ENCODE data around the gene FIGLA. TPM values are rescaled to one million over a fixed set of nuclear protein-coding genes. Genes with fewer than 3 reads are reported as not detected.
"Not testable (repeated sequence)": the region's sequence is repeated elsewhere in the genome, so short reads cannot be mapped to it uniquely, and the experiment has no call there.

FIGLA gene
- polyA plus RNA-seq, 4 donors, result not detected

- not testable (repeated sequence) for DNase-seq; H3K9me3 ChIP-seq (ENCODE audit: control insufficient read depth in 2 of 2, insufficient read depth in 1 of 2, low read depth in 1 of 2, low read length in 1 of 2); H3K36me3 ChIP-seq (ENCODE audit: control insufficient read depth in 3 of 3, insufficient read depth in 2 of 3, low read depth in 1 of 3, low read length in 3 of 3); H3K4me1 ChIP-seq (ENCODE audit: control insufficient read depth in 3 of 3, insufficient read depth in 2 of 3, low read depth in 1 of 3, low read length in 2 of 3); H3K4me3 ChIP-seq (ENCODE audit: low read depth in 1 of 3, low read length in 3 of 3); FAIRE-seq; H3K27ac ChIP-seq (ENCODE audit: low read depth in 1 of 3, low read length in 2 of 3)
- H3K27me3 ChIP-seq (ENCODE audit: control insufficient read depth in 3 of 3, insufficient read depth in 3 of 3, low read length in 3 of 3), result peaks cover 0 to 13% (median 2%) of the 10 kb centered on the region in 3 donors
- WGBS, 3 donors, result 90 to 97% (median 96%) methylated on average over 1 of the region's 1 CpG
These were observed 51.0 kb downstream of the FIGLA start for GRCh38 chr2:70739492-70739891.

GRCh38 chr2:70738159-70738558 is 52.3 kb downstream of the FIGLA start:
- H3K4me1 ChIP-seq (ENCODE audit: control insufficient read depth in 3 of 3, insufficient read depth in 2 of 3, low read depth in 1 of 3, low read length in 2 of 3), result no peaks in the 10 kb centered on the region
- peaks cover 0 to 21% (median 7%) of the 10 kb centered on the region in 3 donors for H3K27me3 ChIP-seq (ENCODE audit: control insufficient read depth in 3 of 3, insufficient read depth in 3 of 3, low read length in 3 of 3)
- no peaks in the 10 kb centered on the region for H3K9me3 ChIP-seq (ENCODE audit: control insufficient read depth in 2 of 2, insufficient read depth in 1 of 2, low read depth in 1 of 2, low read length in 1 of 2)
- FAIRE-seq (no peak), DNase-seq (no peak)
- 51 to 58% (median 57%) methylated on average over 2 of the region's 2 CpGs for WGBS, 3 donors
- no peaks in the 10 kb centered on the region for H3K36me3 ChIP-seq (ENCODE audit: control insufficient read depth in 3 of 3, insufficient read depth in 2 of 3, low read depth in 1 of 3, low read length in 3 of 3)
- H3K4me3 ChIP-seq (ENCODE audit: low read depth in 1 of 3, low read length in 3 of 3), result no peak overlapping the region
- no peak overlapping the region for H3K27ac ChIP-seq (ENCODE audit: low read depth in 1 of 3, low read length in 2 of 3)

DNA sequence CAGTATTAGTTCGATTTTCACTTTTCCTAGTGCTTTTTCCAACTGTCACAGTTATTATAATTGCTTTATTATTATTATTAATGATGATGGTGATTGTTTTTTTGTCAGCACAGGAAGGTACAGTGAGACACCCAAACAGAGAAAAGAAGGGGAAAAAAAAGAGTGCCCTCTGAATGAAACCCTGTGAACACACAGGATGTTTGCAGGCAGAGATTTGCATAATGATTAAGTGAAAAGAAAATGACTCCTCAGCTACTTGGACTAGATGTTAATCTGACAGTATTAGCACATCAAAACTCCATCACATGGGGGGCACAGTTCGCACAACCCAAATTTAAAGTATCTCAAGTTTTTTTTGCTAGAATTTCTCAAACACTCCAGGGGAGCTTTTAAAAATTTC is 55.4 kb downstream of the FIGLA start:
- H3K27ac ChIP-seq (ENCODE audit: low read depth in 1 of 3, low read length in 2 of 3), result no peak overlapping the region
- DNase-seq, result no peak
- no peak for FAIRE-seq
- no peak overlapping the region for H3K4me3 ChIP-seq (ENCODE audit: low read depth in 1 of 3, low read length in 3 of 3)
- WGBS, 3 donors, result 35 to 49% (median 44%) methylated on average over 2 of the region's 2 CpGs
- H3K27me3 ChIP-seq (ENCODE audit: control insufficient read depth in 3 of 3, insufficient read depth in 3 of 3, low read length in 3 of 3), result peaks cover 0 to 29% (median 7%) of the 10 kb centered on the region in 3 donors
- no peaks in the 10 kb centered on the region for H3K36me3 ChIP-seq (ENCODE audit: control insufficient read depth in 3 of 3, insufficient read depth in 2 of 3, low read depth in 1 of 3, low read length in 3 of 3)
- no peaks in the 10 kb centered on the region for H3K4me1 ChIP-seq (ENCODE audit: control insufficient read depth in 3 of 3, insufficient read depth in 2 of 3, low read depth in 1 of 3, low read length in 2 of 3)
- no peaks in the 10 kb centered on the region for H3K9me3 ChIP-seq (ENCODE audit: control insufficient read depth in 2 of 2, insufficient read depth in 1 of 2, low read depth in 1 of 2, low read length in 1 of 2)

GRCh38 chr2:70733646-70734180 is 56.7 kb downstream of the FIGLA start:
- Histone ChIP-seq H3K9me3 (ENCODE audit: control insufficient read depth in 2 of 2, insufficient read depth in 1 of 2, low read depth in 1 of 2, low read length in 1 of 2) (no peaks in the 10 kb centered on the region), H3K4me3 (ENCODE audit: low read depth in 1 of 3, low read length in 3 of 3) (no peak overlapping the region), H3K27ac (ENCODE audit: low read depth in 1 of 3, low read length in 2 of 3) (no peak overlapping the region), H3K36me3 (ENCODE audit: control insufficient read depth in 3 of 3, insufficient read depth in 2 of 3, low read depth in 1 of 3, low read length in 3 of 3) (no peaks in the 10 kb centered on the region), H3K4me1 (ENCODE audit: control insufficient read depth in 3 of 3, insufficient read depth in 2 of 3, low read depth in 1 of 3, low read length in 2 of 3) (no peaks in the 10 kb centered on the region), H3K27me3 (ENCODE audit: control insufficient read depth in 3 of 3, insufficient read depth in 3 of 3, low read length in 3 of 3) (peaks cover 0 to 29% (median 4%) of the 10 kb centered on the region in 3 donors)
- WGBS, 3 donors, result 37 to 50% (median 43%) methylated on average over 7 of the region's 7 CpGs
- no peak for DNase-seq
- FAIRE-seq, result no peak

DNA sequence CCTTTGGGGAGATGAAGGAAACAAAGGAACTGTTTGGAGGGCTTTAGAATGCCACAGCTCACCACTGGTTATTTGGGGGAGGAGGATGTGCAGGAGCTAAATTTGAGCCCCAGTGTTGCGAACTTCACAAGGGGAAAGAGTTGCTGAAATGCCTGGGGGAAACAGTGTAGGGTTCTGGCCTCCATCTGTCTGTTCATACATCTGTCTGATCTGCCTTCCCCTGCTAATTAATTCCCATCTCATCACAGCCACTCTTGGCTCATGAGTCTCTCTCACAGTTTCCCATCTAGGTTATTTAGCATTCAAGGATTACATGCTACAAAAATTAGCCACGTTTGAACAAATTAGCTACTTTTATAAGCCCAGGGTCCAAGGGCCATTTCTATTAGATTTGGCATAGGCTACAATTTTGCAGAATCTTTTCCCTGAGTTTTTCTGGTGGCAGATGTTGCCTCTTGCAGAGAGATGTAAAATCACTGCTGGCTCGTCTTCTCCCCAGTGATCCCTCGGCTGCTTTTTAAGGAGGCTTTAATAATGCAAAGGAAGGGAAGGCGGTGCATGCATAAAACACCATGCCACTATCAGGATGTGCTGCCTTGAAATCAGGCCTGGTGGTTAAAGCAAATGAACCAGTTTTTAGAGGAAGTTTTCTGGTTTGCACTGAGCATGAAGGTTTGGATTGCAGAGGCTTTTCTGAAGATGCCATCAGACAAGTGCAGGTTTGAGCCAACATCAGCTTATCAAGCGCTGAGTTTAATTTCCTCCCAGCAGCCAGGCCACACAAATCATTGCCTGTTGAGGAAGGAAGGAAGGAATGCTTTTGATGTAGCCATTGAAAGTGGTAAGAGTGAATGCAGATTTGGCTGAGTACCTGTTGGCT is 57.4 kb downstream of the FIGLA start:
- H3K27ac ChIP-seq (ENCODE audit: low read depth in 1 of 3, low read length in 2 of 3), result no peak overlapping the region
- FAIRE-seq (no peak), DNase-seq (no peak)
- 43 to 56% (median 52%) methylated on average over 6 of the region's 6 CpGs for WGBS, 3 donors
- H3K36me3 ChIP-seq (ENCODE audit: control insufficient read depth in 3 of 3, insufficient read depth in 2 of 3, low read depth in 1 of 3, low read length in 3 of 3), result no peaks in the 10 kb centered on the region
- peaks cover 0 to 25% (median 4%) of the 10 kb centered on the region in 3 donors for H3K27me3 ChIP-seq (ENCODE audit: control insufficient read depth in 3 of 3, insufficient read depth in 3 of 3, low read length in 3 of 3)
- H3K4me3 ChIP-seq (ENCODE audit: low read depth in 1 of 3, low read length in 3 of 3), result no peak overlapping the region
- no peaks in the 10 kb centered on the region for H3K4me1 ChIP-seq (ENCODE audit: control insufficient read depth in 3 of 3, insufficient read depth in 2 of 3, low read depth in 1 of 3, low read length in 2 of 3)
- no peaks in the 10 kb centered on the region for H3K9me3 ChIP-seq (ENCODE audit: control insufficient read depth in 2 of 2, insufficient read depth in 1 of 2, low read depth in 1 of 2, low read length in 1 of 2)

DNA sequence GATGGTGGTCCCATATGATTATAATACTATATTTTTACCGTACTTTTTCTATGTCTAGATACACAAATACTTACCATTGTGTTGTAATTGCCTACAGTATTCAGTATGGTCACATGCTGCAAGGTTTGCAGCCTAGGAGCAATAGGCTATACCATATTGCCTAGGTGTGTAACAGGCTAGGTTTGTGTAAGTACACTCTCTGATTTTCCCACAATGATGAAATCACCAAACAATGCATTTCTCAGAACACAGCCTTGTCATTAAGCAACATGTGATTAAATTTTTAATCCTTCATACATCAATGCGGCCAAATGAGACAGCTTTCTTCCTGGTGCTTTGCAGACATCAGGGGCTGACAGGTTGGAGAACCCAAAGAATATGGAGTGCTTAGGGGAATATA is 59.7 kb downstream of the FIGLA start:
- Histone ChIP-seq H3K36me3 (ENCODE audit: control insufficient read depth in 3 of 3, insufficient read depth in 2 of 3, low read depth in 1 of 3, low read length in 3 of 3) (no peaks in the 10 kb centered on the region), H3K9me3 (ENCODE audit: control insufficient read depth in 2 of 2, insufficient read depth in 1 of 2, low read depth in 1 of 2, low read length in 1 of 2) (no peaks in the 10 kb centered on the region), H3K27ac (ENCODE audit: low read depth in 1 of 3, low read length in 2 of 3) (no peak overlapping the region), H3K4me1 (ENCODE audit: control insufficient read depth in 3 of 3, insufficient read depth in 2 of 3, low read depth in 1 of 3, low read length in 2 of 3) (no peaks in the 10 kb centered on the region), H3K4me3 (ENCODE audit: low read depth in 1 of 3, low read length in 3 of 3) (no peak overlapping the region), H3K27me3 (ENCODE audit: control insufficient read depth in 3 of 3, insufficient read depth in 3 of 3, low read length in 3 of 3) (peaks cover 0 to 21% (median 4%) of the 10 kb centered on the region in 3 donors)
- DNase-seq (no peak), FAIRE-seq (no peak)
- 67 to 90% (median 82%) methylated on average over 2 of the region's 2 CpGs for WGBS, 3 donors

DNA sequence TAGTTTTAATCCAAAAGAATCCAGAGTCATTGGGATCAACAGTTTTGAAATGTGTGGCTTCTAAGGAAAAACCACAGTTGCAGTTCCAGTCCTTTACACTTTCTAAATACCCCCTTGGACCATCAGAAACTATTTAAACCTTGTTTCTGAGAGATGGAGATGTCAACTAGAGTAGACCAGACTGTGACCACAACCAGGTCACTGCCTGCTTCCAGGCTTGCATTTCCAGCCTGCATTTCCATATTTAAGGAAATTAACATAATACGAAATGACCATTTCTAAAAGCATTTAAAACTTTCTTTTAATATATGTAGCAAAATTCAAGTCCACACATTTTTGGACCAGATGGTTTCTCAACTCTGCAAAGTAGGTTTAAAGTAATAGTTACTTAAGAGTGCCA is 60.8 kb downstream of the FIGLA start:
- Histone ChIP-seq H3K27me3 (ENCODE audit: control insufficient read depth in 3 of 3, insufficient read depth in 3 of 3, low read length in 3 of 3) (peaks cover 0 to 20% (median 4%) of the 10 kb centered on the region in 3 donors), H3K4me1 (ENCODE audit: control insufficient read depth in 3 of 3, insufficient read depth in 2 of 3, low read depth in 1 of 3, low read length in 2 of 3) (no peaks in the 10 kb centered on the region), H3K36me3 (ENCODE audit: control insufficient read depth in 3 of 3, insufficient read depth in 2 of 3, low read depth in 1 of 3, low read length in 3 of 3) (no peaks in the 10 kb centered on the region), H3K27ac (ENCODE audit: low read depth in 1 of 3, low read length in 2 of 3) (no peak overlapping the region), H3K9me3 (ENCODE audit: control insufficient read depth in 2 of 2, insufficient read depth in 1 of 2, low read depth in 1 of 2, low read length in 1 of 2) (no peaks in the 10 kb centered on the region), H3K4me3 (ENCODE audit: low read depth in 1 of 3, low read length in 3 of 3) (no peak overlapping the region)
- 82 to 88% (median 82%) methylated on average over 1 of the region's 1 CpG for WGBS, 3 donors
- no peak for DNase-seq
- no peak for FAIRE-seq

GRCh38 chr2:70728128-70728527 is 62.3 kb downstream of the FIGLA start:
- no peak for DNase-seq
- Histone ChIP-seq H3K4me3 (ENCODE audit: low read depth in 1 of 3, low read length in 3 of 3) (no peak overlapping the region), H3K27ac (ENCODE audit: low read depth in 1 of 3, low read length in 2 of 3) (no peak overlapping the region), H3K4me1 (ENCODE audit: control insufficient read depth in 3 of 3, insufficient read depth in 2 of 3, low read depth in 1 of 3, low read length in 2 of 3) (no peaks in the 10 kb centered on the region), H3K36me3 (ENCODE audit: control insufficient read depth in 3 of 3, insufficient read depth in 2 of 3, low read depth in 1 of 3, low read length in 3 of 3) (no peaks in the 10 kb centered on the region), H3K9me3 (ENCODE audit: control insufficient read depth in 2 of 2, insufficient read depth in 1 of 2, low read depth in 1 of 2, low read length in 1 of 2) (no peaks in the 10 kb centered on the region), H3K27me3 (ENCODE audit: control insufficient read depth in 3 of 3, insufficient read depth in 3 of 3, low read length in 3 of 3) (peaks cover 0 to 8% (median 0%) of the 10 kb centered on the region in 3 donors)
- FAIRE-seq, result no peak
- 68 to 76% (median 68%) methylated on average over 7 of the region's 7 CpGs for WGBS, 3 donors

All from small intestine (tissue), 7 donors.